Liver (tissue), 9 donors: ENCODE measurements around the gene PATZ1. TPM values are rescaled to one million over a fixed set of nuclear protein-coding genes. Genes with fewer than 3 reads are reported as not detected.

Experiments used
- DNase-seq: peaks from one replicate; pipeline ENCODE4 v3.0.0-alpha.2; 2017; ENCODE audit warnings: low spot score
- H3K27ac ChIP-seq, 2 donors: one replicate each; pipeline ENCODE4 v1.7.0; 2013; ENCODE audit warnings: inconsistent platforms in 2 of 2, low read length in 2 of 2, control low read depth in 1 of 2, low read depth in 1 of 2, mild to moderate bottlenecking in 1 of 2
- H3K27me3 ChIP-seq, 4 donors: one replicate each; pipeline versions ENCODE4 v1.6.1 to v1.7.0; 2013; ENCODE audit warnings: low read length in 3 of 4, inconsistent platforms in 1 of 4, mild to moderate bottlenecking in 1 of 4, moderate library complexity in 1 of 4; ENCODE audit not compliant: control insufficient read depth in 4 of 4, insufficient read depth in 4 of 4
- H3K36me3 ChIP-seq, 4 donors: one replicate each; pipeline versions ENCODE4 v1.6.1 to v1.7.0; 2013; ENCODE audit warnings: low read length in 3 of 4, mild to moderate bottlenecking in 3 of 4, low read depth in 1 of 4, moderate library complexity in 1 of 4; ENCODE audit not compliant: control insufficient read depth in 4 of 4, insufficient read depth in 3 of 4
- H3K4me1 ChIP-seq, 4 donors: one replicate each; pipeline versions ENCODE4 v1.6.1 to v1.7.0; 2013; ENCODE audit warnings: low read length in 3 of 4, mild to moderate bottlenecking in 3 of 4, moderate library complexity in 1 of 4; ENCODE audit not compliant: control insufficient read depth in 4 of 4, insufficient read depth in 4 of 4
- H3K4me3 ChIP-seq, 3 donors: one replicate each; pipeline versions ENCODE4 v1.6.1 to v1.7.0; 2013; ENCODE audit warnings: low read length in 3 of 3, control low read depth in 1 of 3, low read depth in 1 of 3, mild to moderate bottlenecking in 1 of 3
- H3K9ac ChIP-seq, 2 donors: one replicate each; pipeline ENCODE4 v1.7.0; 2013; ENCODE audit warnings: low read length in 2 of 2, mild to moderate bottlenecking in 2 of 2, moderate library complexity in 2 of 2, control low read depth in 1 of 2, low read depth in 1 of 2
- H3K9me3 ChIP-seq, 4 donors: one replicate each; pipeline versions ENCODE4 v1.6.1 to v1.7.0; 2013; ENCODE audit warnings: low read length in 3 of 4; ENCODE audit not compliant: control insufficient read depth in 4 of 4
- ATF3 ChIP-seq: IDR thresholded peaks from 2 replicates; pipeline ENCODE4 v1.6.1; 2016; ENCODE audit warnings: antibody characterized with exemption
- CTCF ChIP-seq: fragments of 150-350 bp; IDR thresholded peaks from 2 replicates; pipeline ENCODE4 v1.5.1; 2017; ENCODE audit warnings: improper control_type of control experiment, low read depth, low read length; ENCODE audit not compliant: missing input control
- EGR1 ChIP-seq, 2 donors: IDR thresholded peaks; 2 replicates each; pipeline ENCODE4 v1.6.1; 2016 to 2018; ENCODE audit warnings: antibody characterized with exemption in 2 of 2, low read depth in 2 of 2
- FOXA1 ChIP-seq: IDR thresholded peaks from 2 replicates; pipeline ENCODE4 v1.6.1; 2016; ENCODE audit warnings: antibody characterized with exemption
- FOXA2 ChIP-seq: IDR thresholded peaks from 2 replicates; pipeline ENCODE4 v1.6.1; 2016; ENCODE audit warnings: antibody characterized with exemption
- GABPA ChIP-seq, 2 donors: IDR thresholded peaks in 1 of 2; conservative IDR thresholded peaks in 1 of 2; 2 replicates each; pipeline ENCODE4 v1.6.1; 2016; ENCODE audit warnings: antibody characterized with exemption in 2 of 2, mild to moderate bottlenecking in 1 of 2, moderate library complexity in 1 of 2
- HNF4A ChIP-seq, 2 donors: conservative IDR thresholded peaks; 2 replicates each; pipeline ENCODE4 v1.6.1; 2016; ENCODE audit warnings: antibody characterized with exemption in 2 of 2, mild to moderate bottlenecking in 2 of 2
- HNF4G ChIP-seq: IDR thresholded peaks from 2 replicates; pipeline ENCODE4 v1.6.1; 2016; ENCODE audit warnings: antibody characterized with exemption
- JUND ChIP-seq, 2 donors: IDR thresholded peaks; 2 replicates each; pipeline ENCODE4 v1.6.1; 2016; ENCODE audit warnings: antibody characterized with exemption in 2 of 2
- NR2F2 ChIP-seq: IDR thresholded peaks from 2 replicates; pipeline ENCODE4 v1.6.1; 2016; ENCODE audit warnings: antibody characterized with exemption
- RAD21 ChIP-seq, 2 donors: IDR thresholded peaks; 2 replicates each; pipeline ENCODE4 v1.6.1; 2016; ENCODE audit warnings: antibody characterized with exemption in 2 of 2, mild to moderate bottlenecking in 2 of 2
- REST ChIP-seq: IDR thresholded peaks from 2 replicates; pipeline ENCODE4 v1.6.1; 2016; ENCODE audit warnings: antibody characterized with exemption, mild to moderate bottlenecking
- RXRA ChIP-seq, 2 donors: IDR thresholded peaks; 2 replicates each; pipeline ENCODE4 v1.6.1; 2017 to 2018; ENCODE audit warnings: antibody characterized with exemption in 2 of 2, mild to moderate bottlenecking in 1 of 2
- TAF1 ChIP-seq: conservative IDR thresholded peaks from 2 replicates; pipeline ENCODE4 v1.6.1; 2016; ENCODE audit warnings: antibody characterized with exemption, mild to moderate bottlenecking
- YY1 ChIP-seq: IDR thresholded peaks from 2 replicates; pipeline ENCODE4 v1.6.1; 2016; ENCODE audit warnings: antibody characterized with exemption, mild to moderate bottlenecking
- ZBTB33 ChIP-seq: IDR thresholded peaks from 2 replicates; pipeline ENCODE4 v1.6.1; 2016; ENCODE audit warnings: antibody characterized with exemption
- WGBS: extraction: QIAGEN DNeasy Blood & Tissue Kit; methylation state at CpG from one replicate; pipeline ENCODE4 v1.1.7; 2013; 5-methylcytosine and 5-hydroxymethylcytosine counted together
- polyA plus RNA-seq, 2 donors: library from polyadenylated mRNA; stranded (reverse) in 1 of 2; unstranded in 1 of 2; fragments of 200-250 nt in 1 of 2; fragments of >200 nt in 1 of 2; fragmentation: Nextera tagmentation in 1 of 2; extraction: Ambion mirVana in 1 of 2; gene quantifications; one replicate each; pipeline versions ENCODE4 v1.2.1 to v1.2.3, GENCODE V29; 2013 to 2015
- total RNA-seq, 2 donors: library from RNA; depleted of rRNA; stranded (reverse); fragments of >200 nt; gene quantifications; one replicate each; pipeline ENCODE4 v1.2.3, GENCODE V29; 2014
- donor health status: healthy.
- donor health status: healthy.
- donor health status: healthy.
- donor health status: healthy.
- donor health status: healthy.

The PATZ1 gene
- total and polyA plus RNA-seq, 4 donors: 3.8 to 13.5 (median 10.1) TPM

GRCh38 chr22:31295831-31296657 is 50.1 kb downstream of the PATZ1 start:
- H3K36me3 ChIP-seq: no peaks in the 10 kb centered on the region
- H3K9ac ChIP-seq: no peak overlapping the region
- TF ChIP-seq HNF4G (no peak), RXRA (IDR thresholded peaks at IDR 0.05) (no peak), YY1 (no peak), FOXA1 (no peak), RAD21 (IDR thresholded peaks at IDR 0.05) (no peak), CTCF (no peak), TAF1 (no peak), EGR1 (IDR thresholded peaks at IDR 0.05; ENCODE audit: low read depth in 2 of 2) (no peak)
- H3K27me3 ChIP-seq: no peaks in the 10 kb centered on the region
- H3K9me3 ChIP-seq: no peaks in the 10 kb centered on the region
- H3K4me1 ChIP-seq: peaks cover 1 to 21% (median 11%) of the 10 kb centered on the region in 4 donors
- H3K4me3 ChIP-seq: no peak overlapping the region
- WGBS: 72% methylated on average over 5 of the region's 5 CpGs
- DNase-seq: no peak
- H3K27ac ChIP-seq: no peak overlapping the region

- H3K4me1 ChIP-seq: peaks cover 3 to 19% (median 10%) of the 10 kb centered on the region in 4 donors
- DNase-seq: no peak
- TF ChIP-seq EGR1 (IDR thresholded peaks at IDR 0.05; ENCODE audit: low read depth in 2 of 2): no peak
- no peak for TF ChIP-seq FOXA1
- TF ChIP-seq HNF4A (conservative IDR thresholded peaks at IDR 0.05): no peak
- no peak for TF ChIP-seq CTCF
- no peak for TF ChIP-seq YY1
- no peak for TF ChIP-seq RXRA (IDR thresholded peaks at IDR 0.05)
- no peak for TF ChIP-seq HNF4G
- TF ChIP-seq GABPA (IDR thresholded peaks at IDR 0.05 in 1 of 2, conservative IDR thresholded peaks at IDR 0.05 in 1 of 2): no peak
- TF ChIP-seq FOXA2: no peak
- no peak for TF ChIP-seq JUND (IDR thresholded peaks at IDR 0.05)
- TF ChIP-seq REST: no peak
- TF ChIP-seq ZBTB33: no peak
- TF ChIP-seq ATF3: no peak
- TF ChIP-seq RAD21 (IDR thresholded peaks at IDR 0.05): no peak
- TF ChIP-seq NR2F2: no peak
- no peak for TF ChIP-seq TAF1
- no peaks in the 10 kb centered on the region for H3K27me3 ChIP-seq
- H3K9me3 ChIP-seq: no peaks in the 10 kb centered on the region
- no peak overlapping the region for H3K27ac ChIP-seq
- H3K4me3 ChIP-seq: no peak overlapping the region
- no peaks in the 10 kb centered on the region for H3K36me3 ChIP-seq
- 92% methylated on average over 3 of the region's 3 CpGs for WGBS
- no peak overlapping the region for H3K9ac ChIP-seq
Observed at GRCh38 chr22:31295360-31295759, 50.8 kb downstream of the PATZ1 start.
